ENCODE results near the gene RABGEF1. TPM values are rescaled to one million over a fixed set of nuclear protein-coding genes. Genes with fewer than 3 reads are reported as not detected.
A peak's percentile ranks its signal among the peaks of the same experiment; 100 is the strongest.
"Not testable (repeated sequence)": the region's sequence is repeated elsewhere in the genome, so short reads cannot be mapped to it uniquely, and the experiment has no call there.

The RABGEF1 gene
- 49.5 and 57.4 TPM in 2 replicates for total RNA-seq (2022)
- percentile 89 among the genes with signal in this experiment for Bru-seq, nascent RNA
- BruChase-seq, experiment 1, labeled RNA remaining after a 6-hour chase: percentile 96 among the genes with signal in this experiment
- BruChase-seq, experiment 2, labeled RNA remaining after a 2-hour chase: percentile 96 among the genes with signal in this experiment
- long read RNA-seq, full-length matches to known transcripts: 44 of 94 reads
- long read RNA-seq, partial matches to known transcripts: 0 of 94 reads
- long read RNA-seq, other reads (novel, unspliced or antisense): 50 of 94 reads

DNA sequence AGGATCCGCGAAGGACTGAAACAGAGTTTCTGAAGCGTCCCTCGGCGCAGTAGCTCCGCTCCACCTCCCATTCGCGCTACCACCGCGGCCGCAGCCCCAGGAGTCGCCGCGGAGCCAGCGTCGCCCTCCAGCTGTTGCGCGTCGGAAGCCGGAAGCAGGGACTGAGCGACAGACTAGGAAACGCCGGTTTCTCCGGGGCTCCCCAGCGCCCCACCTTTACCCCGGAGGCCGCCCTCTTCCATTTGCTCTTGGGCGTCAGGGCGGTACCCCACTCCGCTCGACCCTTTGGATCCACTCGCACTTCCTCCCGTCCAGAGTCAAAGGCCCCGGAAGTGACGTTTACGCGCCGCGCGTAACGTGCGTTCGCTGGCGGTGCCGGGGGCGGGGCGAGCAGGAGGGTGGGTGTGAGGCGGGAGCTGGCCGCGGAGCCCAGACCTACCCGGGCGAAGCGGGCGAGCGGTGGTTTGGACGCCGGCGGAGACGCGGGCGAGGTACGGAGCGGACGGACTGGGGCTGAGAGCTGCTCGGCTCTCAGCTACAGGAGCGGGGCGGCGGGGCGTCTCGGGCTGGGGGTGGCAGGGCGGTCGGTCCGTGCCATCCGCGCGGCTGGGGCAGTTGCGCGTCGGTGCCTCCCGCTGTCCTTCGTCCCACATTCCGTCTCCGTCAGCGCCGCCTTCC, at the start of gene RABGEF1:
TSS of gene RABGEF1 (plus strand) at position 432 of the 678 bp plus-strand sequence. CDS start 31,167 bp downstream, outside the sequence.
- ChIA-PET CTCF (interaction anchor here (0.7 to 1.1 kb wide), 2 partner anchors 9 to 70 kb away, joined by 3 read pairs; no protein-coding TSS in a partner anchor), POLR2A (interaction anchor here (0.6 to 5.4 kb wide), 23 partner anchors 10 to 1120 kb away, joined by 3 to 57 read pairs (median 4); partner anchors contain the start of genes KCTD7 and SBDS)
- H3K27ac Mint-ChIP-seq (ENCODE audit: low read depth, unreplicated experiment): peak within 1 kb of the TSS; percentile 97
- H3K4me1 Mint-ChIP-seq (ENCODE audit: insufficient read depth, unreplicated experiment): peaks cover 9% of the 10 kb centered on the region
- peak within 1 kb of the TSS; percentile 90 for H3K4me3 Mint-ChIP-seq (ENCODE audit: unreplicated experiment)
- TF ChIP-seq, protein P1, sequence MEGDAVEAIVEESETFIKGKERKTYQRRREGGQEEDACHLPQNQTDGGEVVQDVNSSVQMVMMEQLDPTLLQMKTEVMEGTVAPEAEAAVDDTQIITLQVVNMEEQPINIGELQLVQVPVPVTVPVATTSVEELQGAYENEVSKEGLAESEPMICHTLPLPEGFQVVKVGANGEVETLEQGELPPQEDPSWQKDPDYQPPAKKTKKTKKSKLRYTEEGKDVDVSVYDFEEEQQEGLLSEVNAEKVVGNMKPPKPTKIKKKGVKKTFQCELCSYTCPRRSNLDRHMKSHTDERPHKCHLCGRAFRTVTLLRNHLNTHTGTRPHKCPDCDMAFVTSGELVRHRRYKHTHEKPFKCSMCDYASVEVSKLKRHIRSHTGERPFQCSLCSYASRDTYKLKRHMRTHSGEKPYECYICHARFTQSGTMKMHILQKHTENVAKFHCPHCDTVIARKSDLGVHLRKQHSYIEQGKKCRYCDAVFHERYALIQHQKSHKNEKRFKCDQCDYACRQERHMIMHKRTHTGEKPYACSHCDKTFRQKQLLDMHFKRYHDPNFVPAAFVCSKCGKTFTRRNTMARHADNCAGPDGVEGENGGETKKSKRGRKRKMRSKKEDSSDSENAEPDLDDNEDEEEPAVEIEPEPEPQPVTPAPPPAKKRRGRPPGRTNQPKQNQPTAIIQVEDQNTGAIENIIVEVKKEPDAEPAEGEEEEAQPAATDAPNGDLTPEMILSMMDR (IDR thresholded peaks at IDR 0.05; ENCODE audit: unreplicated experiment): no peak
- DNase-seq (ENCODE audit: unreplicated experiment): peak; percentile 96
- intact Hi-C loops (cut with micrococcal nuclease): no loop called here
- no TSS peak for BruUV-seq (replicated peaks)
- no peaks in the 10 kb centered on the region for H3K27me3 Mint-ChIP-seq (ENCODE audit: insufficient read depth, unreplicated experiment)
- peaks cover 49% of the 10 kb centered on the region for H3K36me3 Mint-ChIP-seq (ENCODE audit: insufficient read depth, unreplicated experiment)
- H3K9me3 Mint-ChIP-seq (ENCODE audit: unreplicated experiment): peaks cover 14% of the 10 kb centered on the region

DNA sequence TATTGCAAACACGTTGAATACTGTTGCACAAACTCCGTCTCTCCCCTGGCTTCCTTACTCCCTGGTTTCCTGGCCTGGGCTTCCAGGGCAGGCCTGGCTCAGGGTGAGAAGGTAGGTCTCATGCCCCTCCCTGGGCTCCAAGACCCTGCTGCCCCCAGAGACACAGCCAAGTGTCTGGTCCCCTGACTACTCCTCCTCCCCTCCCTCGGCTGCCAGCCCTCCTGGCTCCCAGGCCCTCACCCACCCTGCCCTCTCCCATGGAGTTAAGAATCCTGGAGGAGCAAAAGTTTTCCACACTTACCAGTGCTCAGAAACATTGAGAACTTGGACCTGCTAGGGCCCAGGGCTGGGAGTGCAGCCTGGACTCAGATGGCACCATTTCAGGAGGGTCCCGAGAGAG, 47.2 kb upstream of the RABGEF1 start:
- Mint-ChIP-seq H3K9me3 (ENCODE audit: unreplicated experiment) (no peaks in the 10 kb centered on the region), H3K27me3 (ENCODE audit: insufficient read depth, unreplicated experiment) (no peaks in the 10 kb centered on the region), H3K36me3 (ENCODE audit: insufficient read depth, unreplicated experiment) (peaks cover 31% of the 10 kb centered on the region), H3K27ac (ENCODE audit: low read depth, unreplicated experiment) (no peak overlapping the region), H3K4me3 (ENCODE audit: unreplicated experiment) (no peak overlapping the region), H3K4me1 (ENCODE audit: insufficient read depth, unreplicated experiment) (peaks cover 19% of the 10 kb centered on the region)
- ChIA-PET POLR2A (no interaction called here), CTCF (no interaction called here)
- BruUV-seq (replicated peaks): no TSS peak
- TF ChIP-seq, protein P1 (IDR thresholded peaks at IDR 0.05; ENCODE audit: unreplicated experiment): no peak
- DNase-seq (ENCODE audit: unreplicated experiment): no peak
- intact Hi-C loops (cut with micrococcal nuclease): no loop called here

DNA sequence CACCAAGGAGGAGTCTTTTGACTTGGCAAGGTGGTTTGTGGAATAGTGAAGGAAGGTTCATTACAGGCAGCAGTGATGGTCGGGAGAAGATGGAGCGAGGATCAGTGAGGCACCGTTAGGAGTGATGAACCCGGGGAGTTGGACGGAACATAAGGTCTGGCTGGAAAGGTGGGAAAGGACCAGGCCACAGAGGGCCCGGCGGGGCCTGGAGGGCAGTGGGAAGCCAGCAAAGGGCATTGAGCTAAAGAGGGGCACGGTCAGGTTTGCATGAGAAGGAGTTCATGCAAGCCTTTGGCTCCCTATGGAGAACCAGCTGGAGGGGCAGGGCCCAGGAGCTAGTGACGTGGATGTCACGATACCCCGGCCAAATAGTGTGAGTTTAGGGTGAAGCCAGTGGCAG, 46.2 kb upstream of the RABGEF1 start:
- no TSS peak for BruUV-seq (replicated peaks)
- Mint-ChIP-seq H3K27ac (ENCODE audit: low read depth, unreplicated experiment) (no peak overlapping the region), H3K9me3 (ENCODE audit: unreplicated experiment) (no peaks in the 10 kb centered on the region), H3K4me1 (ENCODE audit: insufficient read depth, unreplicated experiment) (peaks cover 19% of the 10 kb centered on the region), H3K36me3 (ENCODE audit: insufficient read depth, unreplicated experiment) (peaks cover 25% of the 10 kb centered on the region), H3K27me3 (ENCODE audit: insufficient read depth, unreplicated experiment) (no peaks in the 10 kb centered on the region), H3K4me3 (ENCODE audit: unreplicated experiment) (no peak overlapping the region)
- intact Hi-C loops (cut with micrococcal nuclease): no loop called here
- POLR2A ChIA-PET: no interaction called here
- TF ChIP-seq, protein P1 (IDR thresholded peaks at IDR 0.05; ENCODE audit: unreplicated experiment): no peak
- CTCF ChIA-PET: interaction anchor here (0.9 kb wide), 1 partner anchor 10 kb away, joined by 3 read pairs; no protein-coding TSS in a partner anchor
- DNase-seq (ENCODE audit: unreplicated experiment): no peak

DNA sequence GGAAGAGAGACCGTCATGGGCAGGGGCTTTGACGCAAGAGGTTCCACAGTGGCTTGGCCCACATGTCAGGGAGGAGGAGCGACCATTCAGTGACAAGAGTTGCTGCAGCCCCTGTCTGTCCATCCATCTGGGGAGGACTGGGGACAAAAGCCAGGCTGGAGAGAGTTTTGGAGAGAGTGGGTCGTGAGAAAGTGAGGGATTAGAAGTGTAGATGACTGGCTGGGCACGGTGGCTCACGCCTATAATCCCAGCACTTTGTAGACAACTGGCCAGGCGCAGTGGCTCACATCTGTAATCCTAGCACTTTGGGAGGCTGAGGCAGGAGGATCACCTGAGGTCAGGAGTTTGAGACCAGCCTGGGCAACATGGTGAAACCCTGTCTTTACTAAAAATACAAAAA, 45.1 kb upstream of the RABGEF1 start:
- POLR2A ChIA-PET: interaction anchor here (1.1 kb wide), 1 partner anchor 10 kb away, joined by 5 read pairs; no protein-coding TSS in a partner anchor
- H3K27me3 Mint-ChIP-seq (ENCODE audit: insufficient read depth, unreplicated experiment); H3K4me3 Mint-ChIP-seq (ENCODE audit: unreplicated experiment); DNase-seq (ENCODE audit: unreplicated experiment); CTCF ChIA-PET; BruUV-seq (replicated peaks); intact Hi-C loops (cut with micrococcal nuclease); H3K9me3 Mint-ChIP-seq (ENCODE audit: unreplicated experiment): not testable (repeated sequence)
- H3K36me3 Mint-ChIP-seq (ENCODE audit: insufficient read depth, unreplicated experiment): peaks cover 20% of the 10 kb centered on the region
- H3K27ac Mint-ChIP-seq (ENCODE audit: low read depth, unreplicated experiment): peak overlapping the region; percentile 80
- H3K4me1 Mint-ChIP-seq (ENCODE audit: insufficient read depth, unreplicated experiment): peaks cover 19% of the 10 kb centered on the region

DNA sequence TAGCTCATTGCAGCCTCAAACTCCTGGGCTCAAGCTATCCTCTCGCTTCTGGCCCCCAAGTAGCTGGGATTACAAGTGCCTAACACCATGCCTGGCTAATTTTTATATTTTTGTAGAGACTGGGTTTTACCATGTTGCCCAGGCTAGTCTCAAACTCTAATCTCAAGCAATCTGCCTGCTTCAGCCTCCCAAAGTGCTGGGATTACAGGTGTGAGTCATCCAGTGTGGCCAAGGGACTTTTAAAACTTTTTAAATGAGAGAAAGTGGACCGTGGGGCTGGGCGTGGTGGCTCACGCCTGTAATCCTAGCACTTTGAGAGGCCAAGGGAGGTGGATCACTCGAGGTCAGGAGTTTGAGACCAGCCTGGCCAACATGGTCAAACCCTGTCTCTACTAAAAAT, 44.4 kb upstream of the RABGEF1 start:
- not testable (repeated sequence) for BruUV-seq (replicated peaks); H3K4me3 Mint-ChIP-seq (ENCODE audit: unreplicated experiment); H3K27me3 Mint-ChIP-seq (ENCODE audit: insufficient read depth, unreplicated experiment); H3K9me3 Mint-ChIP-seq (ENCODE audit: unreplicated experiment); H3K27ac Mint-ChIP-seq (ENCODE audit: low read depth, unreplicated experiment); DNase-seq (ENCODE audit: unreplicated experiment)
- POLR2A ChIA-PET: interaction anchor here (1.1 kb wide), 1 partner anchor 9 kb away, joined by 5 read pairs; no protein-coding TSS in a partner anchor
- peaks cover 19% of the 10 kb centered on the region for H3K4me1 Mint-ChIP-seq (ENCODE audit: insufficient read depth, unreplicated experiment)
- intact Hi-C loops (cut with micrococcal nuclease): loop anchor here (2.0 kb wide), 1 partner anchor 37 kb away; no protein-coding TSS in a partner anchor
- H3K36me3 Mint-ChIP-seq (ENCODE audit: insufficient read depth, unreplicated experiment): peaks cover 25% of the 10 kb centered on the region
- CTCF ChIA-PET: interaction anchor here (0.5 to 0.6 kb wide), 2 partner anchors 14 to 534 kb away, joined by 3 read pairs; no protein-coding TSS in a partner anchor
